HepG2 (cell line): ENCODE data around the gene KATNA1. TPM values are rescaled to one million over a fixed set of nuclear protein-coding genes. Genes with fewer than 3 reads are reported as not detected.
A peak's percentile ranks its signal among the peaks of the same experiment; 100 is the strongest.

ENCODE experiments used
- ATAD3A ChIP-seq: sonication (generic); formaldehyde crosslinking; IDR thresholded peaks from 2 replicates; pipeline ENCODE4 v1.4.0; 2020; ENCODE audit warnings: missing genetic modification reagents
- ATF7-NPFF ChIP-seq: sonication (generic); formaldehyde crosslinking; IDR thresholded peaks from 2 replicates; pipeline ENCODE4 v1.8.1; 2023; ENCODE audit warnings: mild to moderate bottlenecking, low read depth, missing genetic modification reagents, moderate library complexity
- CEBPG ChIP-seq: IDR thresholded peaks from 2 replicates; pipeline ENCODE4 v1.6.1; 2016
- CHD2 ChIP-seq: IDR thresholded peaks from 2 replicates; pipeline ENCODE4 v1.6.1; 2011; ENCODE audit warnings: low read depth, low read length, improper control_type of control experiment
- DMAP1 ChIP-seq: IDR thresholded peaks from 2 replicates; pipeline ENCODE4 v1.6.1; 2016
- FOXA3 ChIP-seq: IDR thresholded peaks from 2 replicates; pipeline ENCODE4 v1.6.1; 2016; ENCODE audit warnings: missing genetic modification reagents, missing compliant biosample characterization
- GLMP ChIP-seq: sonication (generic); formaldehyde crosslinking; IDR thresholded peaks from 2 replicates; pipeline ENCODE4 v1.9.0; 2021; ENCODE audit warnings: missing genetic modification reagents, mild to moderate bottlenecking, borderline replicate concordance
- GZF1 ChIP-seq: sonication (generic); formaldehyde crosslinking; IDR thresholded peaks from 2 replicates; pipeline ENCODE4 v1.5.1; 2020; ENCODE audit warnings: mild to moderate bottlenecking, missing genetic modification reagents
- HHEX ChIP-seq: IDR thresholded peaks from 2 replicates; pipeline ENCODE4 v1.6.1; 2016; ENCODE audit warnings: control low read depth
- HOXA5 ChIP-seq: sonication (generic); formaldehyde crosslinking; IDR thresholded peaks from 2 replicates; pipeline ENCODE4 v1.4.0; 2020; ENCODE audit warnings: missing genetic modification reagents
- KDM2A ChIP-seq: sonication (generic); formaldehyde crosslinking; IDR thresholded peaks from 2 replicates; pipeline ENCODE4 v1.4.0; 2020; ENCODE audit warnings: low read depth, missing genetic modification reagents, borderline replicate concordance
- KLF11 ChIP-seq: IDR thresholded peaks from 2 replicates; pipeline ENCODE4 v1.6.1; 2016; ENCODE audit warnings: missing compliant biosample characterization
- KMT2B ChIP-seq: IDR thresholded peaks from 2 replicates; pipeline ENCODE4 v1.6.1; 2016; ENCODE audit warnings: missing genetic modification reagents, missing compliant biosample characterization
- LBX2 ChIP-seq: sonication (generic); formaldehyde crosslinking; IDR thresholded peaks from 2 replicates; pipeline ENCODE4 v1.5.0; 2020; ENCODE audit warnings: missing genetic modification reagents, mild to moderate bottlenecking, borderline replicate concordance
- RBFOX2 ChIP-seq: fragments of 200-400 bp; formaldehyde crosslinking; IDR thresholded peaks from 2 replicates; pipeline ENCODE4 v1.6.1; 2017; ENCODE audit warnings: low read depth, mild to moderate bottlenecking, low read length
- SALL1 ChIP-seq: sonication (generic); formaldehyde crosslinking; IDR thresholded peaks from 2 replicates; pipeline ENCODE4 v1.8.0; 2022; ENCODE audit warnings: mild to moderate bottlenecking, missing genetic modification reagents
- SIX1 ChIP-seq: sonication (generic); formaldehyde crosslinking; IDR thresholded peaks from 2 replicates; pipeline ENCODE4 v1.4.0; 2020; ENCODE audit warnings: missing genetic modification reagents, borderline replicate concordance
- SMYD3 ChIP-seq: sonication (generic); formaldehyde crosslinking; IDR thresholded peaks from 2 replicates; pipeline ENCODE4 v1.8.1; 2023; ENCODE audit warnings: mild to moderate bottlenecking, missing genetic modification reagents
- THAP8 ChIP-seq: sonication (generic); formaldehyde crosslinking; IDR thresholded peaks from 2 replicates; pipeline ENCODE4 v1.5.1; 2020; ENCODE audit warnings: missing genetic modification reagents, mild to moderate bottlenecking, borderline replicate concordance
- YEATS2 ChIP-seq: sonication (generic); formaldehyde crosslinking; IDR thresholded peaks from 2 replicates; pipeline ENCODE4 v1.4.0; 2020; ENCODE audit warnings: missing genetic modification reagents, borderline replicate concordance
- YY1 ChIP-seq: IDR thresholded peaks from 2 replicates; pipeline ENCODE4 v1.6.1; 2011; ENCODE audit warnings: low read length, low read depth, moderate library complexity, mild to moderate bottlenecking; ENCODE audit not compliant: insufficient read depth, insufficient replicate concordance
- ZNF101 ChIP-seq: sonication (generic); formaldehyde crosslinking; IDR thresholded peaks from 2 replicates; pipeline ENCODE4 v1.4.0; 2020; ENCODE audit warnings: mild to moderate bottlenecking, low read depth, missing genetic modification reagents, borderline replicate concordance
- ZNF136 ChIP-seq: sonication (generic); formaldehyde crosslinking; IDR thresholded peaks from 2 replicates; pipeline ENCODE4 v1.8.1; 2022; ENCODE audit warnings: low read depth, mild to moderate bottlenecking, moderate library complexity, missing genetic modification reagents
- ZNF281 ChIP-seq: sonication (generic); formaldehyde crosslinking; IDR thresholded peaks from 2 replicates; pipeline ENCODE4 v1.4.0; 2020; ENCODE audit warnings: missing genetic modification reagents, borderline replicate concordance
- ZNF326 ChIP-seq: sonication (generic); formaldehyde crosslinking; IDR thresholded peaks from 2 replicates; pipeline ENCODE4 v1.4.0; 2020; ENCODE audit warnings: missing genetic modification reagents, borderline replicate concordance
- ZNF670 ChIP-seq: sonication (generic); formaldehyde crosslinking; IDR thresholded peaks from 2 replicates; pipeline ENCODE4 v1.8.0; 2022; ENCODE audit warnings: mild to moderate bottlenecking, missing genetic modification reagents, borderline replicate concordance
- polyA plus RNA-seq, 8 experiments: library from polyadenylated mRNA; depleted of rRNA in 3 of 8; stranded (reverse) in 7 of 8; unstranded in 1 of 8; fragments of >200 nt; fragmentation: Illumina TruSeq in 4 of 8; extraction: Trizol in 4 of 8; gene quantifications; 2 replicates each; pipeline versions ENCODE4 v1.2.1 to v1.2.3, GENCODE V29; 2011 to 2016; ENCODE audit warnings: low read depth in 4 of 8, missing spikeins in 1 of 8, mixed read lengths in 1 of 8; ENCODE audit not compliant: insufficient read depth in 1 of 8
- total RNA-seq, 5 experiments: library from RNA; depleted of rRNA; stranded (reverse); fragments of >200 nt; fragmentation: Illumina TruSeq; extraction: Trizol; gene quantifications; 2 replicates each; pipeline ENCODE4 v1.2.3, GENCODE V29; 2016; ENCODE audit warnings: low read depth in 1 of 5

The KATNA1 gene
- total and polyA plus RNA-seq, 2 of the 13 experiments (the other 11 are each of a cell fraction or from before 2014, with no cell fraction given), result 14.8 to 25.3 TPM

- TF ChIP-seq ATAD3A (CRISPR knock-in tag), result 0 out of 2 replicates have a peak, but pooled peaks have one; percentile 18
- peak; percentile 91 for TF ChIP-seq YY1
- no peak for TF ChIP-seq KLF11 (CRISPR knock-in tag)
- no peak for TF ChIP-seq GLMP (CRISPR knock-in tag)
- TF ChIP-seq HHEX (CRISPR knock-in tag), result peak; percentile 36; the same call in 1 of the 2 replicates
- no peak for TF ChIP-seq CHD2
- TF ChIP-seq FOXA3, result no peak
- peak; percentile 75 for TF ChIP-seq KDM2A (CRISPR knock-in tag)
- peak; percentile 98 for TF ChIP-seq ZNF136 (CRISPR knock-in tag)
- peak; percentile 83 for TF ChIP-seq THAP8 (CRISPR knock-in tag)
- TF ChIP-seq SALL1 (CRISPR knock-in tag), result peak; percentile 86
- TF ChIP-seq GZF1 (CRISPR knock-in tag), result 0 out of 2 replicates have a peak, but pooled peaks have one; percentile 39
- TF ChIP-seq ZNF101 (CRISPR knock-in tag), result 0 out of 2 replicates have a peak, but pooled peaks have one; percentile 48
- TF ChIP-seq ZNF326 (CRISPR knock-in tag), result no peak
- TF ChIP-seq DMAP1, result peak; percentile 52; the same call in 1 of the 2 replicates
- TF ChIP-seq CEBPG (CRISPR knock-in tag), result no peak
- TF ChIP-seq SIX1 (CRISPR knock-in tag), result no peak
- peak; percentile 76; the same call in 1 of the 2 replicates for TF ChIP-seq LBX2 (CRISPR knock-in tag)
- TF ChIP-seq ATF7-NPFF, result peak; percentile 67
- peak; percentile 82 for TF ChIP-seq RBFOX2
- TF ChIP-seq KMT2B (CRISPR knock-in tag), result peak; percentile 67
- peak; percentile 37; the same call in 1 of the 2 replicates for TF ChIP-seq HOXA5
- no peak for TF ChIP-seq SMYD3
- TF ChIP-seq ZNF281, result no peak
- peak; percentile 38; the same call in 1 of the 2 replicates for TF ChIP-seq YEATS2 (CRISPR knock-in tag)
- 0 out of 2 replicates have a peak, but pooled peaks have one; percentile 77 for TF ChIP-seq ZNF670 (CRISPR knock-in tag)
These were observed 81.9 kb downstream of the KATNA1 start (continued) for GRCh38 chr6:149566410-149567193.
